ENCODE data around the gene PLEKHG4B. TPM values are rescaled to one million over a fixed set of nuclear protein-coding genes. Genes with fewer than 3 reads are reported as not detected.
"Not testable (repeated sequence)": the region's sequence is repeated elsewhere in the genome, so short reads cannot be mapped to it uniquely, and the experiment has no call there.

Gene PLEKHG4B
- total RNA-seq, 1 experiment from 2014 or later: 0.06 TPM

GRCh38 chr5:94113-94892, 2.3 kb downstream of the PLEKHG4B start:
- DNase-seq (ENCODE audit: low read depth): no peak

GRCh38 chr5:95241-95980, 3.4 kb downstream of the PLEKHG4B start:
- DNase-seq (ENCODE audit: low read depth): no peak

- DNase-seq (ENCODE audit: low read depth): no peak
These were observed 5.2 kb downstream of the PLEKHG4B start for GRCh38 chr5:96976-97660.

- no peak for DNase-seq (ENCODE audit: low read depth)
These were observed 7.8 kb downstream of the PLEKHG4B start for GRCh38 chr5:99815-100214.

- DNase-seq (ENCODE audit: low read depth): no peak
These were observed 10.6 kb downstream of the PLEKHG4B start for GRCh38 chr5:102411-103043.

GRCh38 chr5:104106-104505, 12.1 kb downstream of the PLEKHG4B start:
- not testable (repeated sequence) for DNase-seq (ENCODE audit: low read depth)

- DNase-seq (ENCODE audit: low read depth): no peak
These were observed 12.9 kb downstream of the PLEKHG4B start for GRCh38 chr5:104778-105296.

- no peak for DNase-seq (ENCODE audit: low read depth)
These were observed 13.6 kb downstream of the PLEKHG4B start for GRCh38 chr5:105504-106070.

GRCh38 chr5:106587-106986, 14.6 kb downstream of the PLEKHG4B start:
- no peak for DNase-seq (ENCODE audit: low read depth)

GRCh38 chr5:107526-107925, 15.6 kb downstream of the PLEKHG4B start:
- DNase-seq (ENCODE audit: low read depth): no peak

- no peak for DNase-seq (ENCODE audit: low read depth)
These were observed 17.9 kb downstream of the PLEKHG4B start for GRCh38 chr5:109826-110225.

GRCh38 chr5:110270-110888, 18.4 kb downstream of the PLEKHG4B start:
- no peak for DNase-seq (ENCODE audit: low read depth)

- no peak for DNase-seq (ENCODE audit: low read depth)
These were observed 19.2 kb downstream of the PLEKHG4B start for GRCh38 chr5:111171-111570.

- DNase-seq (ENCODE audit: low read depth): no peak
These were observed 27.6 kb downstream of the PLEKHG4B start for GRCh38 chr5:119486-120097.

- no peak for DNase-seq (ENCODE audit: low read depth)
These were observed 29.5 kb downstream of the PLEKHG4B start for GRCh38 chr5:121432-121831.

- no peak for DNase-seq (ENCODE audit: low read depth)
These were observed 33.8 kb downstream of the PLEKHG4B start for GRCh38 chr5:125815-126214.

- DNase-seq (ENCODE audit: low read depth): no peak
These were observed 34.8 kb downstream of the PLEKHG4B start for GRCh38 chr5:126806-127205.

- DNase-seq (ENCODE audit: low read depth): no peak
These were observed 35.9 kb downstream of the PLEKHG4B start for GRCh38 chr5:127886-128285.

- DNase-seq (ENCODE audit: low read depth): no peak
These were observed 36.5 kb downstream of the PLEKHG4B start for GRCh38 chr5:128446-128845.

GRCh38 chr5:129148-129547, 37.2 kb downstream of the PLEKHG4B start:
- DNase-seq (ENCODE audit: low read depth): no peak
